DND-41 (cell line): ENCODE measurements around the gene MCUR1.
"Not testable (repeated sequence)": the region's sequence is repeated elsewhere in the genome, so short reads cannot be mapped to it uniquely, and the experiment has no call there.

Experiments used
- ATAC-seq: fragments of 200-7000 bp; cut with Tn5 transposase; 3 replicates; pipeline ENCODE4 v1.9.1; 2021; ENCODE audit warnings: low read depth; ENCODE audit not compliant: insufficient read depth
- DNase-seq: peaks from one replicate; pipeline ENCODE4 v3.0.0-alpha.2; 2020
- H2AFZ ChIP-seq: 2 replicates; pipeline ENCODE4 v1.6.0; 2012; ENCODE audit warnings: low read depth, low read length
- H3K27ac ChIP-seq: 2 replicates; pipeline ENCODE4 v1.5.1; 2012; ENCODE audit warnings: low read length, inconsistent platforms
- H3K27me3 ChIP-seq: fragments of 200-600 bp; sonication (generic); 2 replicates; pipeline ENCODE4 v1.6.0; 2012; ENCODE audit warnings: low read length, mild to moderate bottlenecking, inconsistent platforms; ENCODE audit not compliant: insufficient read depth, poor library complexity
- H3K36me3 ChIP-seq: 2 replicates; pipeline ENCODE4 v1.5.1; 2012; ENCODE audit warnings: low read length, inconsistent platforms; ENCODE audit not compliant: insufficient read depth
- H3K4me1 ChIP-seq: 2 replicates; pipeline ENCODE4 v1.5.1; 2012; ENCODE audit warnings: mild to moderate bottlenecking, low read length; ENCODE audit not compliant: insufficient read depth
- H3K4me2 ChIP-seq: 2 replicates; pipeline ENCODE4 v1.6.0; 2012; ENCODE audit warnings: mild to moderate bottlenecking, moderate library complexity, low read length, inconsistent platforms; ENCODE audit not compliant: insufficient read depth
- H3K4me3 ChIP-seq, 2 experiments: fragments of 200-600 bp in 1 of 2; shearing (Covaris generic) in 1 of 2; 2 replicates each; pipeline ENCODE4 v1.5.1; 2012 to 2016; ENCODE audit warnings: inconsistent platforms in 2 of 2, low read length in 2 of 2, mild to moderate bottlenecking in 2 of 2, low read depth in 1 of 2, moderate library complexity in 1 of 2
- H3K79me2 ChIP-seq: 2 replicates; pipeline ENCODE4 v1.6.0; 2012; ENCODE audit warnings: low read length, inconsistent platforms; ENCODE audit not compliant: insufficient read depth
- H3K9ac ChIP-seq: 2 replicates; pipeline ENCODE4 v1.6.0; 2012; ENCODE audit warnings: low read depth, mild to moderate bottlenecking, inconsistent platforms, low read length, moderate library complexity
- H3K9me3 ChIP-seq: 2 replicates; pipeline ENCODE4 v1.5.1; 2012; ENCODE audit warnings: low read length, moderate library complexity, mild to moderate bottlenecking, inconsistent platforms; ENCODE audit not compliant: insufficient read depth, severe bottlenecking
- H4K20me1 ChIP-seq: 2 replicates; pipeline ENCODE4 v1.6.0; 2012; ENCODE audit warnings: low read length; ENCODE audit not compliant: insufficient read depth
- CTCF ChIP-seq: IDR thresholded peaks from 2 replicates; pipeline ENCODE4 v1.5.1; 2012; ENCODE audit warnings: borderline replicate concordance, low read length, moderate library complexity, mild to moderate bottlenecking; ENCODE audit not compliant: poor library complexity, severe bottlenecking; ENCODE audit errors: extremely low read depth
- EZH2 ChIP-seq: IDR thresholded peaks from 3 replicates; pipeline ENCODE4 v1.6.1; 2012; ENCODE audit warnings: borderline replicate concordance, low read depth, mild to moderate bottlenecking, moderate library complexity, low read length, inconsistent platforms; ENCODE audit not compliant: severe bottlenecking

Gene MCUR1

GRCh38 chr6:13788820-13789219 lies 25.5 kb downstream of the MCUR1 start:
- no peaks in the 10 kb centered on the region for H3K4me1 ChIP-seq
- H3K4me3 ChIP-seq, result no peak overlapping the region
- H3K27me3 ChIP-seq, result no peaks in the 10 kb centered on the region
- H3K4me2 ChIP-seq, result no peak overlapping the region
- peaks cover 48% of the 10 kb centered on the region for H3K36me3 ChIP-seq
- no peaks in the 10 kb centered on the region for H3K79me2 ChIP-seq
- no peaks in the 10 kb centered on the region for H3K9me3 ChIP-seq
- H3K9ac ChIP-seq, result no peak overlapping the region
- ATAC-seq (no peak), DNase-seq (no peak)
- TF ChIP-seq CTCF (no peak), EZH2 (no peak)
- H3K27ac ChIP-seq, result no peak overlapping the region
- no peaks in the 10 kb centered on the region for H4K20me1 ChIP-seq
- no peak overlapping the region for H2AFZ ChIP-seq

GRCh38 chr6:13787137-13787536 lies 27.2 kb downstream of the MCUR1 start:
- Histone ChIP-seq H3K36me3 (peaks cover 35% of the 10 kb centered on the region), H3K9me3 (no peaks in the 10 kb centered on the region), H3K27me3 (no peaks in the 10 kb centered on the region), H3K4me3 (no peak overlapping the region), H3K79me2 (no peaks in the 10 kb centered on the region), H3K27ac (no peak overlapping the region), H3K4me1 (no peaks in the 10 kb centered on the region), H3K4me2 (no peak overlapping the region), H4K20me1 (no peaks in the 10 kb centered on the region), H3K9ac (no peak overlapping the region), H2AFZ (no peak overlapping the region)
- ATAC-seq, result no peak
- DNase-seq, result no peak
- no peak for TF ChIP-seq CTCF
- TF ChIP-seq EZH2, result no peak

- not testable (repeated sequence) for ATAC-seq, H3K27ac ChIP-seq, H3K4me1 ChIP-seq, H3K27me3 ChIP-seq, H3K4me2 ChIP-seq, DNase-seq, H3K79me2 ChIP-seq, H4K20me1 ChIP-seq, H3K36me3 ChIP-seq, H2AFZ ChIP-seq, H3K9me3 ChIP-seq, H3K4me3 ChIP-seq, H3K9ac ChIP-seq
Measured at GRCh38 chr6:13780162-13780561, 34.2 kb downstream of the MCUR1 start.

GRCh38 chr6:13778028-13778427 lies 36.3 kb downstream of the MCUR1 start:
- ATAC-seq, result no peak
- H3K36me3 ChIP-seq, result no peaks in the 10 kb centered on the region
- no peak for TF ChIP-seq EZH2
- no peak for TF ChIP-seq CTCF
- no peaks in the 10 kb centered on the region for H3K9me3 ChIP-seq
- no peak overlapping the region for H3K27ac ChIP-seq
- no peaks in the 10 kb centered on the region for H4K20me1 ChIP-seq
- no peak overlapping the region for H3K9ac ChIP-seq
- no peaks in the 10 kb centered on the region for H3K27me3 ChIP-seq
- H3K4me2 ChIP-seq, result no peak overlapping the region
- H3K4me3 ChIP-seq, result no peak overlapping the region
- no peaks in the 10 kb centered on the region for H3K4me1 ChIP-seq
- no peak overlapping the region for H2AFZ ChIP-seq
- H3K79me2 ChIP-seq, result no peaks in the 10 kb centered on the region
- DNase-seq, result no peak
